WI38 (cell line): ENCODE results near the gene PADI4.
"Not testable (repeated sequence)": the region's sequence is repeated elsewhere in the genome, so short reads cannot be mapped to it uniquely, and the experiment has no call there.

ENCODE experiments used
- H3K4me3 ChIP-seq: 2 replicates; pipeline ENCODE4 v1.5.1; 2011; ENCODE audit warnings: low read depth, mild to moderate bottlenecking, control low read depth, low read length
- CTCF ChIP-seq: IDR thresholded peaks from 2 replicates; pipeline ENCODE4 v1.5.1; 2012; ENCODE audit warnings: low read depth, mild to moderate bottlenecking, control low read depth, low read length

PADI4 gene

GRCh38 chr1:17314491-17314971 is 6.5 kb downstream of the PADI4 start:
- no peak overlapping the region for H3K4me3 ChIP-seq
- no peak for TF ChIP-seq CTCF

- no peak for TF ChIP-seq CTCF
- no peak overlapping the region for H3K4me3 ChIP-seq
These were observed 7.6 kb downstream of the PADI4 start for GRCh38 chr1:17315542-17316130.

- no peak for TF ChIP-seq CTCF
- H3K4me3 ChIP-seq: no peak overlapping the region
These were observed 8.7 kb downstream of the PADI4 start for GRCh38 chr1:17316704-17317103.

- TF ChIP-seq CTCF: no peak
- no peak overlapping the region for H3K4me3 ChIP-seq
These were observed 10.3 kb downstream of the PADI4 start for GRCh38 chr1:17318262-17318661.

GRCh38 chr1:17319561-17320350 is 11.8 kb downstream of the PADI4 start:
- peak overlapping the region; percentile 0; the same call in 1 of the 2 replicates for H3K4me3 ChIP-seq
- TF ChIP-seq CTCF: no peak

GRCh38 chr1:17321857-17322390 is 13.9 kb downstream of the PADI4 start:
- H3K4me3 ChIP-seq: not testable (repeated sequence)

GRCh38 chr1:17328855-17329254 is 20.9 kb downstream of the PADI4 start:
- H3K4me3 ChIP-seq: no peak overlapping the region
- no peak for TF ChIP-seq CTCF
